ENCODE measurements around the gene GRIA1. TPM values are rescaled to one million over a fixed set of nuclear protein-coding genes. Genes with fewer than 3 reads are reported as not detected.
"Not testable (repeated sequence)": the region's sequence is repeated elsewhere in the genome, so short reads cannot be mapped to it uniquely, and the experiment has no call there.

The GRIA1 gene
- total RNA-seq, 1 donor from 2014 or later = 0.55 TPM

GRCh38 chr5:153717287-153717686, 226.8 kb downstream of the GRIA1 start:
- H3K4me3 Mint-ChIP-seq (ENCODE audit: unreplicated experiment) = no peak overlapping the region
- no peaks in the 10 kb centered on the region for H3K27me3 Mint-ChIP-seq (ENCODE audit: low read depth)
- peaks cover 7% of the 10 kb centered on the region for H3K9me3 Mint-ChIP-seq (ENCODE audit: low read depth)
- DNase-seq (ENCODE audit: low spot score) = no peak
- H3K27ac Mint-ChIP-seq (ENCODE audit: unreplicated experiment) = no peak overlapping the region
- H3K36me3 Mint-ChIP-seq (ENCODE audit: low read depth) = peaks cover under 1% of the 10 kb centered on the region
- H3K4me1 Mint-ChIP-seq (ENCODE audit: low read depth) = peaks cover 8% of the 10 kb centered on the region
- TF ChIP-seq CTCF (IDR thresholded peaks at IDR 0.05) = no peak

GRCh38 chr5:153718713-153719112, 228.2 kb downstream of the GRIA1 start:
- H3K9me3 Mint-ChIP-seq (ENCODE audit: low read depth) = peaks cover 17% of the 10 kb centered on the region
- no peak for DNase-seq (ENCODE audit: low spot score)
- peaks cover 8% of the 10 kb centered on the region for H3K4me1 Mint-ChIP-seq (ENCODE audit: low read depth)
- no peaks in the 10 kb centered on the region for H3K27me3 Mint-ChIP-seq (ENCODE audit: low read depth)
- no peak overlapping the region for H3K27ac Mint-ChIP-seq (ENCODE audit: unreplicated experiment)
- H3K36me3 Mint-ChIP-seq (ENCODE audit: low read depth) = peaks cover 3% of the 10 kb centered on the region
- no peak for TF ChIP-seq CTCF (IDR thresholded peaks at IDR 0.05)
- no peak overlapping the region for H3K4me3 Mint-ChIP-seq (ENCODE audit: unreplicated experiment)

GRCh38 chr5:153719324-153719723, 228.9 kb downstream of the GRIA1 start:
- DNase-seq (ENCODE audit: low spot score) = no peak
- Mint-ChIP-seq H3K27me3 (ENCODE audit: low read depth) (no peaks in the 10 kb centered on the region), H3K4me1 (ENCODE audit: low read depth) (peaks cover 8% of the 10 kb centered on the region), H3K36me3 (ENCODE audit: low read depth) (peaks cover 3% of the 10 kb centered on the region), H3K4me3 (ENCODE audit: unreplicated experiment) (no peak overlapping the region), H3K27ac (ENCODE audit: unreplicated experiment) (no peak overlapping the region), H3K9me3 (ENCODE audit: low read depth) (peaks cover 17% of the 10 kb centered on the region)
- no peak for TF ChIP-seq CTCF (IDR thresholded peaks at IDR 0.05)

- not testable (repeated sequence) for H3K36me3 Mint-ChIP-seq (ENCODE audit: low read depth); H3K27me3 Mint-ChIP-seq (ENCODE audit: low read depth); H3K4me3 Mint-ChIP-seq (ENCODE audit: unreplicated experiment); H3K27ac Mint-ChIP-seq (ENCODE audit: unreplicated experiment); H3K4me1 Mint-ChIP-seq (ENCODE audit: low read depth); DNase-seq (ENCODE audit: low spot score)
- peaks cover 17% of the 10 kb centered on the region for H3K9me3 Mint-ChIP-seq (ENCODE audit: low read depth)
These were observed 232.6 kb downstream of the GRIA1 start for GRCh38 chr5:153723022-153723610.

GRCh38 chr5:153742060-153742459, 251.6 kb downstream of the GRIA1 start:
- H3K4me1 Mint-ChIP-seq (ENCODE audit: low read depth) = no peaks in the 10 kb centered on the region
- TF ChIP-seq CTCF (IDR thresholded peaks at IDR 0.05) = no peak
- no peaks in the 10 kb centered on the region for H3K9me3 Mint-ChIP-seq (ENCODE audit: low read depth)
- DNase-seq (ENCODE audit: low spot score) = no peak
- no peaks in the 10 kb centered on the region for H3K36me3 Mint-ChIP-seq (ENCODE audit: low read depth)
- no peak overlapping the region for H3K4me3 Mint-ChIP-seq (ENCODE audit: unreplicated experiment)
- peaks cover 15% of the 10 kb centered on the region for H3K27me3 Mint-ChIP-seq (ENCODE audit: low read depth)
- H3K27ac Mint-ChIP-seq (ENCODE audit: unreplicated experiment) = no peak overlapping the region

GRCh38 chr5:153744751-153745150, 254.3 kb downstream of the GRIA1 start:
- Mint-ChIP-seq H3K4me1 (ENCODE audit: low read depth) (no peaks in the 10 kb centered on the region), H3K27me3 (ENCODE audit: low read depth) (peaks cover 15% of the 10 kb centered on the region), H3K9me3 (ENCODE audit: low read depth) (no peaks in the 10 kb centered on the region), H3K4me3 (ENCODE audit: unreplicated experiment) (no peak overlapping the region), H3K27ac (ENCODE audit: unreplicated experiment) (no peak overlapping the region), H3K36me3 (ENCODE audit: low read depth) (no peaks in the 10 kb centered on the region)
- no peak for TF ChIP-seq CTCF (IDR thresholded peaks at IDR 0.05)
- no peak for DNase-seq (ENCODE audit: low spot score)

Measured in chondrocyte (in vitro differentiated cells).